Suprapubic skin (tissue), 4 donors: Measurements from ENCODE around the gene SCLT1. TPM values are rescaled to one million over a fixed set of nuclear protein-coding genes. Genes with fewer than 3 reads are reported as not detected.

Source experiments
- DNase-seq, 2 donors: peaks; one replicate each; pipeline ENCODE4 v3.0.0-alpha.2; 2019; ENCODE audit warnings: low spot score in 2 of 2
- H3K27ac ChIP-seq: fragments of 200-600 bp; sonication (generic); one replicate; pipeline ENCODE4 v1.5.1; 2019
- H3K27me3 ChIP-seq: fragments of 200-600 bp; sonication (generic); one replicate; pipeline ENCODE4 v1.5.1; 2019
- H3K36me3 ChIP-seq: fragments of 200-600 bp; sonication (generic); one replicate; pipeline ENCODE4 v1.5.1; 2019
- H3K4me1 ChIP-seq: fragments of 200-600 bp; sonication (generic); one replicate; pipeline ENCODE4 v1.5.1; 2019
- H3K4me3 ChIP-seq: fragments of 200-600 bp; sonication (generic); one replicate; pipeline ENCODE4 v1.5.1; 2019; ENCODE audit warnings: mild to moderate bottlenecking
- H3K9me3 ChIP-seq: fragments of 200-600 bp; sonication (generic); one replicate; pipeline ENCODE4 v1.5.1; 2019
- CTCF ChIP-seq, 2 donors: fragments of 200-600 bp in 1 of 2; fragments of 450-650 bp in 1 of 2; sonication (generic) in 1 of 2; IDR thresholded peaks; one replicate each; pipeline ENCODE4 v1.5.1; 2016 to 2019; ENCODE audit warnings: antibody characterized with exemption in 2 of 2, mild to moderate bottlenecking in 1 of 2, moderate library complexity in 1 of 2
- EP300 ChIP-seq: sonication (generic); formaldehyde crosslinking; IDR thresholded peaks from one replicate; pipeline ENCODE4 v1.6.1; 2017; ENCODE audit warnings: antibody characterized with exemption
- POLR2A ChIP-seq, 2 donors: fragments of 450-650 bp; IDR thresholded peaks; one replicate each; pipeline ENCODE4 v1.6.1; 2017; ENCODE audit warnings: antibody characterized with exemption in 2 of 2, mild to moderate bottlenecking in 2 of 2, moderate library complexity in 2 of 2
- POLR2AphosphoS5 ChIP-seq, 3 donors: sonication (generic); formaldehyde crosslinking; IDR thresholded peaks; one replicate each; pipeline ENCODE4 v1.6.1; 2017; ENCODE audit warnings: antibody characterized with exemption in 3 of 3
- WGBS: methylation state at CpG from one replicate; pipeline ENCODE4 v1.1.5; 2018; 5-methylcytosine and 5-hydroxymethylcytosine counted together
- total RNA-seq, 4 donors: library from RNA; depleted of rRNA; stranded (reverse); fragments of >200 nt; gene quantifications; one replicate each; pipeline ENCODE4 v1.1.0, GENCODE V29; 2016

Gene SCLT1
- total RNA-seq, 4 donors from 2014 or later = 7.6 to 17.2 (median 9.6) TPM

- H3K4me1 ChIP-seq = no peaks in the 10 kb centered on the region
- H3K27ac ChIP-seq = no peak overlapping the region
- H3K27me3 ChIP-seq = no peaks in the 10 kb centered on the region
- no peak overlapping the region for H3K4me3 ChIP-seq
- no peaks in the 10 kb centered on the region for H3K9me3 ChIP-seq
- H3K36me3 ChIP-seq = peaks cover 48% of the 10 kb centered on the region
- WGBS = 85% methylated on average over 9 of the region's 9 CpGs
- DNase-seq = no peak
- TF ChIP-seq CTCF (IDR thresholded peaks at IDR 0.05) (no peak), POLR2AphosphoS5 (IDR thresholded peaks at IDR 0.05) (no peak), EP300 (no peak), POLR2A (IDR thresholded peaks at IDR 0.05) (no peak)
Measured at GRCh38 chr4:128871948-128872347, 221.4 kb downstream of the SCLT1 start.

- Histone ChIP-seq H3K9me3 (no peaks in the 10 kb centered on the region), H3K27me3 (no peaks in the 10 kb centered on the region), H3K4me1 (no peaks in the 10 kb centered on the region), H3K4me3 (no peak overlapping the region), H3K27ac (no peak overlapping the region), H3K36me3 (peaks cover 53% of the 10 kb centered on the region)
- no peak for DNase-seq
- TF ChIP-seq CTCF (IDR thresholded peaks at IDR 0.05) (no peak), EP300 (no peak), POLR2AphosphoS5 (IDR thresholded peaks at IDR 0.05) (no peak), POLR2A (IDR thresholded peaks at IDR 0.05) (no peak)
- 79% methylated on average over 2 of the region's 2 CpGs for WGBS
Measured at GRCh38 chr4:128869776-128870509, 223.4 kb downstream of the SCLT1 start.

GRCh38 chr4:128868758-128869157 is 224.6 kb downstream of the SCLT1 start:
- Histone ChIP-seq H3K9me3 (no peaks in the 10 kb centered on the region), H3K4me3 (no peak overlapping the region), H3K4me1 (no peaks in the 10 kb centered on the region), H3K27ac (no peak overlapping the region), H3K36me3 (peaks cover 56% of the 10 kb centered on the region), H3K27me3 (no peaks in the 10 kb centered on the region)
- TF ChIP-seq CTCF (IDR thresholded peaks at IDR 0.05) (no peak), EP300 (no peak), POLR2AphosphoS5 (IDR thresholded peaks at IDR 0.05) (no peak), POLR2A (IDR thresholded peaks at IDR 0.05) (no peak)
- WGBS = 91% methylated on average over 3 of the region's 3 CpGs
- DNase-seq = no peak

- Histone ChIP-seq H3K4me1 (peaks cover 8% of the 10 kb centered on the region), H3K9me3 (no peaks in the 10 kb centered on the region), H3K27me3 (no peaks in the 10 kb centered on the region), H3K4me3 (no peak overlapping the region), H3K36me3 (peaks cover 56% of the 10 kb centered on the region), H3K27ac (no peak overlapping the region)
- WGBS = 94% methylated on average over 1 of the region's 1 CpG
- TF ChIP-seq CTCF (IDR thresholded peaks at IDR 0.05) (no peak), EP300 (no peak), POLR2AphosphoS5 (IDR thresholded peaks at IDR 0.05) (no peak), POLR2A (IDR thresholded peaks at IDR 0.05) (no peak)
- DNase-seq = no peak
Measured at GRCh38 chr4:128866691-128867090, 226.6 kb downstream of the SCLT1 start.

GRCh38 chr4:128866269-128866668 is 227.1 kb downstream of the SCLT1 start:
- H3K9me3 ChIP-seq = no peaks in the 10 kb centered on the region
- no peak for TF ChIP-seq EP300
- TF ChIP-seq CTCF (IDR thresholded peaks at IDR 0.05) = no peak
- no peak for TF ChIP-seq POLR2AphosphoS5 (IDR thresholded peaks at IDR 0.05)
- no peak for TF ChIP-seq POLR2A (IDR thresholded peaks at IDR 0.05)
- peaks cover 56% of the 10 kb centered on the region for H3K36me3 ChIP-seq
- no peak overlapping the region for H3K27ac ChIP-seq
- 82% methylated on average over 2 of the region's 2 CpGs for WGBS
- no peaks in the 10 kb centered on the region for H3K27me3 ChIP-seq
- H3K4me3 ChIP-seq = no peak overlapping the region
- DNase-seq = no peak
- H3K4me1 ChIP-seq = peaks cover 8% of the 10 kb centered on the region
